K562 (cell line): Measurements from ENCODE around the gene COL5A3. TPM values are rescaled to one million over a fixed set of nuclear protein-coding genes. Genes with fewer than 3 reads are reported as not detected.

Experiments used
- CREB3 ChIP-seq: fragments of 450-650 bp; conservative IDR thresholded peaks from 2 replicates; pipeline ENCODE4 v1.6.1; 2016; ENCODE audit warnings: missing genetic modification characterization, low read depth, mild to moderate bottlenecking, missing compliant biosample characterization, moderate library complexity
- DPF2 ChIP-seq: fragments of 450-650 bp; IDR thresholded peaks from 2 replicates; pipeline ENCODE4 v1.6.1; 2016
- ELF2 ChIP-seq: fragments of 250-450 bp; sonication (Bioruptor Pico); IDR thresholded peaks from 2 replicates; pipeline ENCODE4 v1.5.0; 2021; ENCODE audit warnings: mild to moderate bottlenecking
- ETV6 ChIP-seq, 3 experiments: fragments of 150-350 bp in 1 of 3; sonication (generic) in 1 of 3; formaldehyde crosslinking in 1 of 3; IDR thresholded peaks; 2 replicates each; pipeline versions ENCODE4 v1.6.1 to v1.8.0; 2014 to 2022; ENCODE audit warnings: borderline replicate concordance in 2 of 3, low read depth in 2 of 3, antibody characterized with exemption in 1 of 3, low read length in 1 of 3, mild to moderate bottlenecking in 1 of 3, missing genetic modification reagents in 1 of 3
- FOXP4 ChIP-seq: sonication (generic); formaldehyde crosslinking; IDR thresholded peaks from 2 replicates; pipeline ENCODE4 v1.8.0; 2022; ENCODE audit warnings: mild to moderate bottlenecking, missing genetic modification reagents, borderline replicate concordance
- GABPB1 ChIP-seq: sonication (generic); formaldehyde crosslinking; IDR thresholded peaks from 2 replicates; pipeline ENCODE4 v1.8.0; 2022; ENCODE audit warnings: mild to moderate bottlenecking, missing genetic modification reagents
- ILK ChIP-seq: fragments of 450-650 bp; IDR thresholded peaks from 2 replicates; pipeline ENCODE4 v1.6.1; 2016; ENCODE audit warnings: missing genetic modification characterization, low read depth, mild to moderate bottlenecking, missing compliant biosample characterization, moderate library complexity, borderline replicate concordance
- KDM1A ChIP-seq, 2 experiments: fragments of 450-650 bp; IDR thresholded peaks; 2 replicates each; pipeline ENCODE4 v1.6.1; 2016; ENCODE audit warnings: mild to moderate bottlenecking in 2 of 2
- KDM2B ChIP-seq: fragments of 250-450 bp; sonication (Bioruptor Pico); IDR thresholded peaks from 2 replicates; pipeline ENCODE4 v1.8.0; 2021; ENCODE audit warnings: mild to moderate bottlenecking, moderate library complexity
- SAFB2 ChIP-seq: fragments of 200-400 bp; formaldehyde crosslinking; IDR thresholded peaks from 2 replicates; pipeline ENCODE4 v1.6.1; 2018; ENCODE audit warnings: borderline replicate concordance, low read length, low read depth, moderate library complexity; ENCODE audit not compliant: severe bottlenecking
- SAP30 ChIP-seq: fragments of 200-600 bp; sonication (generic); IDR thresholded peaks from 2 replicates; pipeline ENCODE4 v1.6.1; 2012; ENCODE audit warnings: borderline replicate concordance, low read depth, mild to moderate bottlenecking, moderate library complexity, low read length, control low read depth, inconsistent platforms; ENCODE audit not compliant: insufficient read depth, poor library complexity, severe bottlenecking
- SRF ChIP-seq, 2 experiments: fragments of 250-450, 450-650 bp in 1 of 2; sonication (Bioruptor Pico) in 1 of 2; sonication (generic) in 1 of 2; formaldehyde crosslinking; IDR thresholded peaks; 2 replicates each; pipeline versions ENCODE4 v1.5.0 to v1.5.1; 2020 to 2022; ENCODE audit warnings: mild to moderate bottlenecking in 1 of 2, missing genetic modification reagents in 1 of 2
- TGIF2 ChIP-seq: sonication (generic); formaldehyde crosslinking; IDR thresholded peaks from 2 replicates; pipeline ENCODE4 v1.8.1; 2022; ENCODE audit warnings: mild to moderate bottlenecking, missing genetic modification reagents, moderate library complexity
- TSHZ1 ChIP-seq: fragments of 250-450 bp; sonication (Bioruptor Pico); IDR thresholded peaks from 2 replicates; pipeline ENCODE4 v1.4.0; 2020; ENCODE audit warnings: mild to moderate bottlenecking, moderate library complexity
- UBTF ChIP-seq, 2 experiments: IDR thresholded peaks; 2 replicates each; pipeline ENCODE4 v1.6.1; 2012; ENCODE audit warnings: improper control_type of control experiment in 2 of 2, low read depth in 2 of 2, low read length in 2 of 2, borderline replicate concordance in 1 of 2
- ZFP1 ChIP-seq: fragments of 450-650 bp; formaldehyde crosslinking; IDR thresholded peaks from 2 replicates; pipeline ENCODE4 v1.4.0; 2020; ENCODE audit warnings: mild to moderate bottlenecking, mixed read lengths
- ZNF316 ChIP-seq: fragments of 450-650 bp; IDR thresholded peaks from 2 replicates; pipeline ENCODE4 v1.6.1; 2016
- polyA plus RNA-seq, 8 experiments: library from polyadenylated mRNA; depleted of rRNA in 4 of 8; stranded (reverse) in 5 of 8; unstranded in 3 of 8; fragments of >200 nt; fragmentation: Nextera tagmentation in 2 of 8; fragmentation: Illumina TruSeq in 1 of 8; extraction: Ambion mirVana in 2 of 8; extraction: Trizol in 1 of 8; gene quantifications; 2 replicates each; pipeline versions ENCODE4 v1.2.1 to v1.2.3, GENCODE V29; 2011 to 2014; ENCODE audit warnings: inconsistent platforms in 1 of 8, missing spikeins in 1 of 8
- total RNA-seq, 7 experiments: library from RNA; depleted of rRNA in 6 of 7; stranded (reverse); fragments of >200 nt in 6 of 7; fragmentation: Illumina TruSeq in 2 of 7; extraction: Trizol in 2 of 7; gene quantifications; 2 replicates each; pipeline versions ENCODE4 v1.2.1 to v1.2.3, GENCODE V29; 2011 to 2021; ENCODE audit warnings: low replicate concordance in 1 of 7

Gene COL5A3
- total and polyA plus RNA-seq, 9 of the 15 experiments (the other 6 are each of a cell fraction or from before 2014, with no cell fraction given): 0.01 to 0.02 TPM; not detected in 7

GRCh38 chr19:9934132-9934950, 76.0 kb downstream of the COL5A3 start (continued):
- TF ChIP-seq TSHZ1 (no peak), CREB3 (tag) (no peak), ILK (tag) (no peak), FOXP4 (CRISPR knock-in tag) (no peak), SAFB2 (no peak), ZNF316 (no peak), ELF2 (CRISPR knock-in tag) (no peak), GABPB1 (CRISPR knock-in tag) (no peak), UBTF (IDR thresholded peaks at IDR 0.05; ENCODE audit: borderline replicate concordance in 1 of 2, low read depth in 2 of 2, low read length in 2 of 2) (no peak), KDM1A (IDR thresholded peaks at IDR 0.05) (no peak), KDM2B (CRISPR knock-in tag) (no peak), TGIF2 (no peak), DPF2 (no peak), SRF (CRISPR knock-in tag; IDR thresholded peaks at IDR 0.05) (peak in 1 of 2 experiments; percentile 71; a peak in 1 of 4 replicates), SAP30 (no peak), ETV6 (IDR thresholded peaks at IDR 0.05; ENCODE audit: borderline replicate concordance in 1 of 2, low read depth in 2 of 2, low read length in 1 of 2) (no peak), ETV6 (CRISPR knock-in tag; IDR thresholded peaks at IDR 0.05; ENCODE audit: borderline replicate concordance) (no peak), ZFP1 (CRISPR knock-in tag) (no peak)
